Calu3 (cell line): ENCODE results near the gene UQCR10. TPM values are rescaled to one million over a fixed set of nuclear protein-coding genes. Genes with fewer than 3 reads are reported as not detected.

ENCODE experiments used
- BruUV-seq: library from RNA; stranded (reverse); fragments of 400-500 nt; replicated peaks from 2 replicates; lab custom pipeline; 2021; lab: Mats Ljungman, UMichigan
- CTCF ChIA-PET: fragments of 300-600 bp; sonication (Branson Sonifier 250); formaldehyde crosslinking; loops from one replicate; lab custom pipeline; 2022; ENCODE audit warnings: antibody characterized with exemption; lab: Charles Lee
- DNase-seq: peaks from one replicate; pipeline ENCODE4 v3.0.0; 2022
- H3K27ac Mint-ChIP-seq: one replicate; pipeline ENCODE4 v1.8.0; 2022; ENCODE audit warnings: mixed read lengths; ENCODE audit not compliant: unreplicated experiment
- H3K27me3 Mint-ChIP-seq: one replicate; pipeline ENCODE4 v1.8.0; 2022; ENCODE audit warnings: mixed read lengths; ENCODE audit not compliant: unreplicated experiment
- H3K36me3 Mint-ChIP-seq: one replicate; pipeline ENCODE4 v1.8.0; 2022; ENCODE audit warnings: mild to moderate bottlenecking, moderate library complexity, mixed read lengths; ENCODE audit not compliant: insufficient read depth, unreplicated experiment
- H3K4me1 Mint-ChIP-seq: one replicate; pipeline ENCODE4 v1.8.0; 2022; ENCODE audit warnings: mild to moderate bottlenecking, low read depth, mixed read lengths; ENCODE audit not compliant: unreplicated experiment
- H3K4me3 Mint-ChIP-seq: one replicate; pipeline ENCODE4 v1.8.0; 2022; ENCODE audit warnings: mild to moderate bottlenecking, low read depth, moderate library complexity, mixed read lengths; ENCODE audit not compliant: unreplicated experiment
- H3K9me3 Mint-ChIP-seq: one replicate; pipeline ENCODE4 v1.8.0; 2022; ENCODE audit warnings: low read depth, mixed read lengths; ENCODE audit not compliant: unreplicated experiment
- CTCF ChIP-seq: fragments of 200-600 bp; IDR thresholded peaks from one replicate; pipeline ENCODE4 v1.8.0; 2022; ENCODE audit warnings: antibody characterized with exemption; ENCODE audit not compliant: unreplicated experiment
- intact Hi-C: fragments of 100-400 bp; cut with micrococcal nuclease; formaldehyde crosslinking; loops from one replicate; pipeline ENCODE4 v1.10.0; 2022; ENCODE audit not compliant: unreplicated experiment
- total RNA-seq: library from RNA; stranded (reverse); gene quantifications from 2 replicates; pipeline ENCODE4 v1.2.3, GENCODE V29; 2022

Gene UQCR10
- total RNA-seq, 1 experiment from 2014 or later: 120 TPM

- Mint-ChIP-seq H3K36me3 (peaks cover 51% of the 10 kb centered on the region), H3K9me3 (no peaks in the 10 kb centered on the region), H3K27me3 (no peaks in the 10 kb centered on the region), H3K27ac (no peak overlapping the region), H3K4me3 (no peak overlapping the region), H3K4me1 (peaks cover 34% of the 10 kb centered on the region)
- BruUV-seq: no TSS peak
- intact Hi-C loops: no loop called here
- no peak for DNase-seq
- no peak for TF ChIP-seq CTCF
- CTCF ChIA-PET: no interaction called here
Observed at GRCh38 chr22:29816539-29816938, 49.4 kb downstream of the UQCR10 start.

- H3K9me3 Mint-ChIP-seq: no peaks in the 10 kb centered on the region
- no peaks in the 10 kb centered on the region for H3K27me3 Mint-ChIP-seq
- BruUV-seq: no TSS peak
- intact Hi-C loops: no loop called here
- peaks cover 51% of the 10 kb centered on the region for H3K36me3 Mint-ChIP-seq
- H3K27ac Mint-ChIP-seq: no peak overlapping the region
- no peak for TF ChIP-seq CTCF
- DNase-seq: no peak
- H3K4me3 Mint-ChIP-seq: no peak overlapping the region
- CTCF ChIA-PET: no interaction called here
- H3K4me1 Mint-ChIP-seq: peaks cover 34% of the 10 kb centered on the region
Observed at GRCh38 chr22:29816980-29817379, 49.8 kb downstream of the UQCR10 start.

- Mint-ChIP-seq H3K4me1 (peaks cover 31% of the 10 kb centered on the region), H3K27ac (no peak overlapping the region), H3K4me3 (no peak overlapping the region), H3K36me3 (peaks cover 53% of the 10 kb centered on the region), H3K27me3 (no peaks in the 10 kb centered on the region), H3K9me3 (no peaks in the 10 kb centered on the region)
- DNase-seq: no peak
- CTCF ChIA-PET: interaction anchor here (0.7 kb wide), 1 partner anchor 69 kb away, joined by 7 read pairs; no protein-coding TSS in a partner anchor
- intact Hi-C loops: no loop called here
- BruUV-seq: no TSS peak
- no peak for TF ChIP-seq CTCF
Observed at GRCh38 chr22:29817724-29818123, 50.6 kb downstream of the UQCR10 start.

GRCh38 chr22:29819501-29819900 is 52.3 kb downstream of the UQCR10 start:
- peaks cover 52% of the 10 kb centered on the region for H3K36me3 Mint-ChIP-seq
- no TSS peak for BruUV-seq
- no peak for TF ChIP-seq CTCF
- intact Hi-C loops: no loop called here
- no peaks in the 10 kb centered on the region for H3K27me3 Mint-ChIP-seq
- H3K9me3 Mint-ChIP-seq: no peaks in the 10 kb centered on the region
- H3K4me1 Mint-ChIP-seq: peaks cover 17% of the 10 kb centered on the region
- peak overlapping the region; percentile 18 for H3K27ac Mint-ChIP-seq
- CTCF ChIA-PET: no interaction called here
- no peak overlapping the region for H3K4me3 Mint-ChIP-seq
- no peak for DNase-seq

Other genes starting within 250 kb of the UQCR10 start
- 64.0 and 67.6 TPM in 2 replicates for gene THOC5, start 213.6 kb upstream of the UQCR10 start, total RNA-seq
- gene NIPSNAP1, start 186.3 kb upstream of the UQCR10 start, total RNA-seq: 115 and 117 TPM in 2 replicates
- 117 and 132 TPM in 2 replicates for gene NF2, start 163.7 kb upstream of the UQCR10 start, total RNA-seq
- gene CABP7, start 47.4 kb upstream of the UQCR10 start, total RNA-seq: not detected in 2 replicates
- gene ZMAT5, start 362 bp upstream of the UQCR10 start, total RNA-seq: 20.5 and 21.0 TPM in 2 replicates
- 62.6 and 73.4 TPM in 2 replicates for gene ASCC2, start 70.9 kb downstream of the UQCR10 start, total RNA-seq
- 34.5 and 40.1 TPM in 2 replicates for gene MTMR3, start 115.8 kb downstream of the UQCR10 start, total RNA-seq